HEK293 (cell line): ENCODE data around the gene DNAJC2.

Experiments used
- CTCF ChIA-PET: fragments of 350-600 bp; formaldehyde crosslinking; extraction: SDS; loops from one replicate; lab custom pipeline; 2021; ENCODE audit warnings: antibody characterized with exemption; lab: Yijun Ruan, JAX
- POLR2A ChIA-PET: fragments of 300-600 bp; formaldehyde crosslinking; extraction: SDS; loops from one replicate; lab custom pipeline; 2020; ENCODE audit warnings: antibody characterized with exemption, inconsistent platforms; lab: Yijun Ruan, JAX
- H3K27ac ChIP-seq: fragments of 200-500 bp; sonication (Bioruptor generic); 2 replicates; pipeline ENCODE4 v1.5.1; 2014; ENCODE audit warnings: low read depth, low read length, control low read depth, inconsistent platforms; ENCODE audit errors: extremely low read depth
- H3K36me3 ChIP-seq, 2 experiments: fragments of 200-500 bp in 1 of 2; sonication (Bioruptor generic) in 1 of 2; 1 replicate in 1 of 2; 2 replicates in 1 of 2; pipeline ENCODE4 v1.5.1; 2014 to 2017; ENCODE audit warnings: inconsistent platforms in 2 of 2, low read length in 2 of 2; ENCODE audit not compliant: control insufficient read depth in 2 of 2, insufficient read depth in 1 of 2
- H3K4me1 ChIP-seq: fragments of 200-500 bp; sonication (Bioruptor generic); 2 replicates; pipeline ENCODE4 v1.5.1; 2014; ENCODE audit warnings: mild to moderate bottlenecking, low read length, inconsistent platforms; ENCODE audit not compliant: control insufficient read depth, insufficient read depth
- H3K4me3 ChIP-seq: 2 replicates; pipeline ENCODE4 v1.5.1; 2011; ENCODE audit warnings: low read depth, mild to moderate bottlenecking, control low read depth, low read length, moderate library complexity
- H3K9me3 ChIP-seq: fragments of 200-500 bp; sonication (Bioruptor generic); 2 replicates; pipeline ENCODE4 v1.5.1; 2014; ENCODE audit warnings: low read depth, low read length, inconsistent platforms; ENCODE audit not compliant: control insufficient read depth, insufficient read depth
- GLI4 ChIP-seq: fragments of 450-650 bp; formaldehyde crosslinking; IDR thresholded peaks from 2 replicates; pipeline ENCODE4 v1.5.1; 2016; ENCODE audit warnings: missing biosample characterization, missing genetic modification characterization
- KLF9 ChIP-seq: fragments of 450-650 bp; formaldehyde crosslinking; IDR thresholded peaks from 2 replicates; pipeline ENCODE4 v1.5.1; 2016; ENCODE audit warnings: missing biosample characterization, missing genetic modification characterization, low read depth
- OVOL3 ChIP-seq: fragments of 450-650 bp; formaldehyde crosslinking; IDR thresholded peaks from 2 replicates; pipeline ENCODE4 v1.5.1; 2016; ENCODE audit warnings: missing biosample characterization, missing genetic modification characterization
- SP7 ChIP-seq: fragments of 450-650 bp; formaldehyde crosslinking; IDR thresholded peaks from 2 replicates; pipeline ENCODE4 v1.5.1; 2016; ENCODE audit warnings: missing biosample characterization, missing genetic modification characterization
- ZBTB21 ChIP-seq: fragments of 450-650 bp; formaldehyde crosslinking; IDR thresholded peaks from 2 replicates; pipeline ENCODE4 v1.5.1; 2017; ENCODE audit warnings: missing biosample characterization, missing genetic modification characterization
- ZBTB8A ChIP-seq: fragments of 450-650 bp; formaldehyde crosslinking; IDR thresholded peaks from 2 replicates; pipeline ENCODE4 v1.5.1; 2016; ENCODE audit warnings: missing biosample characterization, missing genetic modification characterization
- ZNF157 ChIP-seq: fragments of 450-650 bp; formaldehyde crosslinking; IDR thresholded peaks from 2 replicates; pipeline ENCODE4 v1.5.1; 2016; ENCODE audit warnings: missing biosample characterization, missing genetic modification characterization
- ZNF175 ChIP-seq: fragments of 450-650 bp; formaldehyde crosslinking; IDR thresholded peaks from 2 replicates; pipeline ENCODE4 v1.5.1; 2016; ENCODE audit warnings: missing biosample characterization, missing genetic modification characterization
- ZNF18 ChIP-seq: fragments of 450-650 bp; formaldehyde crosslinking; IDR thresholded peaks from 2 replicates; pipeline ENCODE4 v1.5.1; 2016; ENCODE audit warnings: missing biosample characterization, missing genetic modification characterization
- ZNF362 ChIP-seq: fragments of 450-650 bp; formaldehyde crosslinking; IDR thresholded peaks from 2 replicates; pipeline ENCODE4 v1.5.1; 2016; ENCODE audit warnings: missing biosample characterization, missing genetic modification characterization
- ZNF473 ChIP-seq: fragments of 450-650 bp; formaldehyde crosslinking; IDR thresholded peaks from 2 replicates; pipeline ENCODE4 v1.5.1; 2017; ENCODE audit warnings: missing biosample characterization, missing genetic modification characterization
- ZNF48 ChIP-seq: fragments of 450-650 bp; formaldehyde crosslinking; IDR thresholded peaks from 2 replicates; pipeline ENCODE4 v1.5.1; 2016; ENCODE audit warnings: missing biosample characterization, missing genetic modification characterization
- ZNF561 ChIP-seq: fragments of 450-650 bp; IDR thresholded peaks from 2 replicates; pipeline ENCODE4 v1.5.1; 2018; ENCODE audit warnings: missing biosample characterization, missing genetic modification characterization, borderline replicate concordance
- ZNF626 ChIP-seq: fragments of 450-650 bp; sonication (Bioruptor Pico); formaldehyde crosslinking; IDR thresholded peaks from 2 replicates; pipeline ENCODE4 v1.5.1; 2018; ENCODE audit warnings: missing biosample characterization, missing genetic modification characterization, inconsistent platforms
- ZNF629 ChIP-seq: fragments of 450-650 bp; formaldehyde crosslinking; IDR thresholded peaks from 2 replicates; pipeline ENCODE4 v1.5.1; 2017; ENCODE audit warnings: missing biosample characterization, missing genetic modification characterization
- ZNF645 ChIP-seq: fragments of 450-650 bp; formaldehyde crosslinking; IDR thresholded peaks from 2 replicates; pipeline ENCODE4; 2016; ENCODE audit warnings: missing biosample characterization, missing genetic modification characterization
- ZNF692 ChIP-seq: fragments of 450-650 bp; formaldehyde crosslinking; IDR thresholded peaks from 2 replicates; pipeline ENCODE4 v1.5.1; 2016; ENCODE audit warnings: missing biosample characterization, missing genetic modification characterization
- ZNF785 ChIP-seq: fragments of 450-650 bp; formaldehyde crosslinking; IDR thresholded peaks from 2 replicates; pipeline ENCODE4 v1.5.1; 2016; ENCODE audit warnings: missing biosample characterization, missing genetic modification characterization
- ZNF792 ChIP-seq: fragments of 450-650 bp; formaldehyde crosslinking; IDR thresholded peaks from 2 replicates; pipeline ENCODE4 v1.5.1; 2016; ENCODE audit warnings: missing biosample characterization, missing genetic modification characterization
- ZSCAN5A ChIP-seq: fragments of 450-650 bp; formaldehyde crosslinking; IDR thresholded peaks from 2 replicates; pipeline ENCODE4 v1.5.1; 2016; ENCODE audit warnings: missing biosample characterization, missing genetic modification characterization

The DNAJC2 gene

GRCh38 chr7:103373866-103374643 is 29.5 kb upstream of the DNAJC2 start (continued):
- peak; percentile 57 for TF ChIP-seq ZNF362 (tag by site-specific recombination)

- no peaks in the 10 kb centered on the region for H3K9me3 ChIP-seq
- peaks cover 42 to 49% of the 10 kb centered on the region in 2 experiments for H3K36me3 ChIP-seq
- CTCF ChIA-PET = interaction anchor here (0.6 kb wide), 1 partner anchor 43 kb away, joined by 3 read pairs; no protein-coding TSS in a partner anchor
- no peak overlapping the region for H3K4me3 ChIP-seq
- no peak overlapping the region for H3K27ac ChIP-seq
- no peaks in the 10 kb centered on the region for H3K4me1 ChIP-seq
- no peak for TF ChIP-seq SP7 (tag by site-specific recombination)
- TF ChIP-seq OVOL3 = no peak
- TF ChIP-seq KLF9 (tag by site-specific recombination) = no peak
- TF ChIP-seq ZBTB21 = no peak
- no peak for TF ChIP-seq ZNF175 (tag by site-specific recombination)
- no peak for TF ChIP-seq ZNF48
- TF ChIP-seq ZNF18 (tag by site-specific recombination) = no peak
- no peak for TF ChIP-seq ZNF473 (tag by site-specific recombination)
- TF ChIP-seq ZNF561 (tag by site-specific recombination) = no peak
- TF ChIP-seq ZNF792 (tag by site-specific recombination) = no peak
- TF ChIP-seq, all 188 proteins: peak for 0
- POLR2A ChIA-PET = no interaction called here
These were observed 24.9 kb upstream of the DNAJC2 start for GRCh38 chr7:103369432-103369831.

GRCh38 chr7:103349805-103350204 is 5.2 kb upstream of the DNAJC2 start:
- Histone ChIP-seq H3K9me3 (no peaks in the 10 kb centered on the region), H3K36me3 (peaks cover 28 to 32% of the 10 kb centered on the region in 2 experiments), H3K4me1 (peaks cover 2% of the 10 kb centered on the region), H3K4me3 (no peak overlapping the region), H3K27ac (no peak overlapping the region)
- TF ChIP-seq ZNF157 (tag by site-specific recombination) = no peak
- no peak for TF ChIP-seq ZNF362 (tag by site-specific recombination)
- no peak for TF ChIP-seq ZNF692 (tag by site-specific recombination)
- no peak for TF ChIP-seq GLI4 (tag by site-specific recombination)
- no peak for TF ChIP-seq ZNF645 (tag by site-specific recombination)
- no peak for TF ChIP-seq ZNF626
- TF ChIP-seq ZSCAN5A (tag by site-specific recombination) = no peak
- no peak for TF ChIP-seq ZNF629 (tag by site-specific recombination)
- TF ChIP-seq ZNF792 (tag by site-specific recombination) = no peak
- no peak for TF ChIP-seq ZBTB8A (tag by site-specific recombination)
- no peak for TF ChIP-seq ZNF785
- POLR2A ChIA-PET = no interaction called here
- CTCF ChIA-PET = no interaction called here
